Kasumi-1 (cell line): ENCODE measurements around the gene ANAPC4.

ENCODE experiments used
- DNase-seq, 2 experiments: peaks; one replicate each; lab custom pipeline; 2025; lab: John Stamatoyannopoulos, UW

The ANAPC4 gene

GRCh38 chr4:25437926-25438325 lies 60.9 kb downstream of the ANAPC4 start:
- no peak for DNase-seq

GRCh38 chr4:25439918-25440477 lies 62.9 kb downstream of the ANAPC4 start:
- DNase-seq: peak; percentile 72 to 88

DNA sequence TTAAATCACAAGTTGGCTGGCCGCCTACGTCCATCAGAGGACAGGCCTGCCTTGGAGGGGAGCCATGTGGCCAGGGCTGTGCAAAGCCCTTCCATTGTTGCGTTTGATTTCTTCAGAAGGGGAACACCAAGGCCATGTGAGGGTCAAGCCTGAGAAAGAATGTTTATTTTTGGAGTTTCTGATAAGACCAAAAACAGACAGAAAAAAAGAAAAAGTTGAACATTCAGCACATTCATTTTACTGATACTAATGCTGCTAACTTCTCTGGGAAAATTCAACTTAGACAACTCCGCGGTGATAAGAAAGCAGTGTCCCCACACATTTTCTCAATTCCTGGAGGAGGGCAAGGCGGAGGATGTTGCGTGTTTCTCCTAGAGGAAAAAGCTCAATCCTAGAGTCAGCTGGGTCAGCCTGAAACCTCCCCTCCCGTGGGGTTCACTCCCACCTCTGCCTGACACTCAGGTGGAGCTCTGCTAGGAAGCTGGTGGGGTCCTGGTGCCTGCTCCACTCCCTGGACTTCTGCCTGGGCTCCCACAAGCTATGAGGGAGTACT lies 63.5 kb downstream of the ANAPC4 start:
- no peak for DNase-seq

DNA sequence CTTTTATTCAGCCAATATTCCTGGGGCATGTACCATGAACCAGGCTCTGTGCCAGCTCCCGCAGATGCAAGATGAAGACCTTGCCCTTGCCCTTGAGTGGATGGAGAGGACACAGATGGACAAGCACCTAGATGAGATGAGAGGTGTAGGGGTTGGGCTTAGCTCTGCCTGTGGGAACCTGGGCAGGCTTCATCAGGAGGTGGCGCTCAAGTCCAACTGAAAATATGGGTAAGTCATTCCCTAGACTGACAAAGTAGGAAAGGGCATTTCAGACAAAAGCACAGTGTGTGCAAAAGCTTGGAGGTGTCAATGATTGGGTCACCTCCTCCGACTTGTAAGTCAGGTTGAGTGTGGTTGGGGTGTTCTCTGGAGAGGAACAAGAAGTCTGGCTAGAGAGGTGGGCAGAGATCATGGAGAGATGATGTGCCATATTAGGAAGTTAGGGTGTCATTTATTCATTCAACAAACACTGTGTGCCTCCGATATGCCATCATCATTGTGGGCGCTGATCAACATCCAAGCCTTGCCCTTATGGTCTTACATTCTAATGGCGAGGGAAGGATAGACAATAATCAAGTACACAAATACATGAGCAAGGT lies 64.6 kb downstream of the ANAPC4 start:
- DNase-seq: peak; percentile 45 to 56

DNA sequence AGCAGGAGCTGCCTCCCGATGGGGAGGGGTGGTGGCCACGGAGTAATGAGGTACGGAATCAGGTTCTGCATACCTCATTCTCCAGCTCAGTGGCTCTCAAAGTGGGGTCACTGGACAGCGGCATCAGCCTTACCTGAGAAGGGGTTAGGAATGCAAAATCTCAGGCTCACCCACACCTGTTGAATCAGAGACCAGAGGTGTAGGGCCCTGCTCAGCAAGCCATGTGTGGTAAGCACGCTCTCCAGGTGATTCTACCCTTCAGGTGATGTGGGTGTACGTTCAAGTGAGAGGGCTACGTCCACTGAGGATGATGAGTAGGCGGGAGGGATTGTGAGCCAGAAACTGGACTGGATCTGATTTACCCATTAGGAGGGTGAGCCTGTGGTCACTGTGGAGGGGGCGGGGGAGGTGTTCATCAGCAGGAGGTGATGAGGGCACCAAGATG lies 65.8 kb downstream of the ANAPC4 start:
- DNase-seq: no peak

- no peak for DNase-seq
Observed at GRCh38 chr4:25443851-25444250, 66.8 kb downstream of the ANAPC4 start.

DNA sequence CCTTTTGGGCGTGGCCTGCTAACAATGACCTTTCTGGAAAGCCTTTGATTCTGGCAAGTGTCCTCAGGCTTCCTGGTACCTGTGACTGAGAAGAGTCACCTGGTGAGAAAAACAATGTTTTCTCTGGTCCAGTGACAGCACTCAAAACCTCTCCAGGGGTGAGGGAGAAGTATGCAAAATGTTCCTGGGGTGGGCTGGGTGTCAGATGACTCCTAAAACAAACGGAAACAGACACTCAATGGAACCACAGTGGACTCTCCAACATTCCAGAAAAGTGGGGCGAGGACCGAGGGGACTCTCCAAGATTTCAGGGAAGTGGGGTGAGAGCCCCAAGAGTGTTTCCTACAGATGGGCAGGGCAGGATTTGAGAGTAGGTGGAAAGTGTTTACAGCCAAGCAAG lies 69.5 kb downstream of the ANAPC4 start:
- no peak for DNase-seq

- DNase-seq: no peak
Observed at GRCh38 chr4:25448379-25449109, 71.5 kb downstream of the ANAPC4 start.

GRCh38 chr4:25449270-25449669 lies 72.2 kb downstream of the ANAPC4 start:
- no peak for DNase-seq

DNA sequence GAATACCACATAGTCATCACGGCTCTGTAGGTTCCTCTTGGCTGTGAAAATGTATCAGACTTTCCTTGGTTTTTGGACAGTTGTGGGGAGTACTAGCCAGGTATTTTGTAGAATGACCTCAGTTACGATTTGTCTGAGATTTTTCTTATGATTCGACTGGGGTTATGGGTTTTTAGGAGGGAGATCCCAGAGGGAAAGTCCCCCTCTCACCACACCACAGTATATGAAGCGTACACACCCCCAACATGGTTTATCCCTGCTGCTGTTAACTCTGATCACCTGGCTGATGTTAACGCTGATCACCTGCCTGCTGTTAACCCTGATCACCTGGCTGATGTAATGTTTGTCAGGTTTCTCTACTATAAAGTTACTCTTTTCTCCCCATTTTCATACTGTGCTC lies 72.6 kb downstream of the ANAPC4 start:
- no peak for DNase-seq

- DNase-seq: no peak
Observed at GRCh38 chr4:25450491-25450901, 73.4 kb downstream of the ANAPC4 start.

- no peak for DNase-seq
Observed at GRCh38 chr4:25451676-25452075, 74.6 kb downstream of the ANAPC4 start.

GRCh38 chr4:25452081-25452480 lies 75.0 kb downstream of the ANAPC4 start:
- DNase-seq: no peak

GRCh38 chr4:25454476-25454875 lies 77.4 kb downstream of the ANAPC4 start:
- DNase-seq: no peak

GRCh38 chr4:25457053-25457715 lies 80.1 kb downstream of the ANAPC4 start:
- DNase-seq: no peak

DNA sequence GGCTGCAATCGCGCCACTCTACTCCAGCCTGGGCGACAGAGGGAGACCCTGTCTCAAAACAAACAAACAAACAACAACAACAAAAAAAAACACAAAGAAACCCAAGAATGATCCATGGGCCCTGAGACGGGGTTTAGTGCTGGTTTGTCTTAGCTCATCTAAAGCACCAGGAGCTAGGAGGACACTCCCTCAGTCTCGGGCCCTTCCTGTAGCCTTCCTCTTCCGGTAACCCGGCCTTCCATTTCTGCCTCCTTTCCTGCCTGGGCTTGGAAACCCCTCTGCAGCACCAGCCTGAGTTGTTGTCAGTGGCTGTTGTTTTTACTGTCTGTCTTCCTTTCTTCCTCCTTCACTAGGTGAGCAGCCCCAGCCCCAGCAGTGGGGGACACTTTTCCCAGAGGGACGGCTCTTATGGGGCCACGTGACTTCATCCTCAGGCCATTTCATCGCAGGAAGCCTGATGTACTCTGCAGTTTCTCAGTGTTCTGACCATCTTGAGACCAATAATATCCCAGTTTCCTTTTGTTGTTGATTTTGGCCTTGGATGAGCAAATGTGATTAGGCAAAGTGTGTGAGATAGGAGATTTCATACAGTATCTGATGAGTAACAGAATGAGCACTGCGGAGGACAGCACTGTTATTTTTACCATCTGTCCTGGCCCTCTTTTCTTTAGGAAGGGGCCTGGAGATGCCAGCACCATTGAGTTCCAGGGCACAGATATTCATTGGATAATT lies 90.1 kb downstream of the ANAPC4 start:
- DNase-seq: no peak

DNA sequence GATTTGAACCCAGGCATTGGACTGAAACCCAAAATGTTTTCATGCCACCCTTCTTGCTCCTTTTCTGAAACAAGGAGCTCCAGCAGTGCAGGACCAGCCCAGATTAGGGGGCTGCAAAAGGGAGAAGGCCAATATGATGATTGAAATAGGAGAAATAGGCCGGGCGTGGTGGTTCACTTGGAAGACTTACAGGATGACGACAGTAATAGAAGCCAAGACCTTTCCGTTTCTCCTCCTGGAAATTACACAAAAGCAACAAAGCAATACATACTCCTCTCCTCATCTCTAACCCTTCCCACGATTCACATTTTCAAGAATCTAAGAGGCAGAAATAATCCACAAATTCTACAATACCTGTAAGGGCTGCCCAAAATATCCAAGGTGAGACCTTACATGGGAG lies 90.8 kb downstream of the ANAPC4 start:
- no peak for DNase-seq
